Measurements from ENCODE around the gene KDM4D.

GRCh38 chr11:95016139-95016538 is 42.6 kb downstream of the KDM4D start:
- TF ChIP-seq CTCF (IDR thresholded peaks at IDR 0.05; ENCODE audit: control extremely low read depth in 1 of 3, insufficient read depth in 1 of 3, low read depth in 1 of 3, low read length in 3 of 3) (no peak), JUND (IDR thresholded peaks at IDR 0.05; ENCODE audit: low read length) (no peak)

Data from H1 (cell line).